Measurements from ENCODE around the gene TMEM202.
"Not testable (repeated sequence)": the region's sequence is repeated elsewhere in the genome, so short reads cannot be mapped to it uniquely, and the experiment has no call there.

DNA sequence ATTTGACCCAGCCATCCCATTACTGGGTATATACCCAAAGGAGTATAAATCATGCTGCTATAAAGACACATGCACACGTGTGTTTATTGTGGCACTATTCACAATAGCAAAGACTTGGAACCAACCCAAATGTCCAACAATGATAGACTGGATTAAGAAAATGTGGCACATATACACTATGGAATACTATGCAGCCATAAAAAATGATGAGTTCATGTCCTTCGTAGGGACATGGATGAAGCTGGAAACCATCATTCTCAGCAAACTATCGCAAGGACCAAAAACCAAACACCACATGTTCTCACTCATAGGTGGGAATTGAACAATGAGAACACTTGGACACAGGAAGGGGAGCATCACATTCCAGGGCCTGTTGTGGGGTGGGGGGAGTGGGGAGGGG lies 15.2 kb downstream of the TMEM202 start:
- TF ChIP-seq, protein P1, sequence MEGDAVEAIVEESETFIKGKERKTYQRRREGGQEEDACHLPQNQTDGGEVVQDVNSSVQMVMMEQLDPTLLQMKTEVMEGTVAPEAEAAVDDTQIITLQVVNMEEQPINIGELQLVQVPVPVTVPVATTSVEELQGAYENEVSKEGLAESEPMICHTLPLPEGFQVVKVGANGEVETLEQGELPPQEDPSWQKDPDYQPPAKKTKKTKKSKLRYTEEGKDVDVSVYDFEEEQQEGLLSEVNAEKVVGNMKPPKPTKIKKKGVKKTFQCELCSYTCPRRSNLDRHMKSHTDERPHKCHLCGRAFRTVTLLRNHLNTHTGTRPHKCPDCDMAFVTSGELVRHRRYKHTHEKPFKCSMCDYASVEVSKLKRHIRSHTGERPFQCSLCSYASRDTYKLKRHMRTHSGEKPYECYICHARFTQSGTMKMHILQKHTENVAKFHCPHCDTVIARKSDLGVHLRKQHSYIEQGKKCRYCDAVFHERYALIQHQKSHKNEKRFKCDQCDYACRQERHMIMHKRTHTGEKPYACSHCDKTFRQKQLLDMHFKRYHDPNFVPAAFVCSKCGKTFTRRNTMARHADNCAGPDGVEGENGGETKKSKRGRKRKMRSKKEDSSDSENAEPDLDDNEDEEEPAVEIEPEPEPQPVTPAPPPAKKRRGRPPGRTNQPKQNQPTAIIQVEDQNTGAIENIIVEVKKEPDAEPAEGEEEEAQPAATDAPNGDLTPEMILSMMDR (conservative IDR thresholded peaks at IDR 0.05; ENCODE audit: low read length), result not testable (repeated sequence)
- not testable (repeated sequence) for TF ChIP-seq EZH2phosphoT487 (IDR thresholded peaks at IDR 0.05; ENCODE audit: borderline replicate concordance)

Measured in Loucy (cell line).